ENCODE results near the gene GPATCH11. TPM values are rescaled to one million over a fixed set of nuclear protein-coding genes. Genes with fewer than 3 reads are reported as not detected.
A peak's percentile ranks its signal among the peaks of the same experiment; 100 is the strongest.

The GPATCH11 gene
- 10.0 TPM for polyA plus RNA-seq (2013, experiment 1 of 2)
- polyA plus RNA-seq (2013, experiment 2 of 2): 9.4 TPM

GRCh38 chr2:37083873-37084794 lies at the start of gene GPATCH11, which contains the start of gene HEATR5B:
TSS of gene GPATCH11 (plus strand) at chr2:37084518. CDS start at chr2:37088382, 3,864 bp downstream.
TSS of gene HEATR5B (minus strand) at chr2:37084372. CDS start at chr2:37083414, 958 bp downstream.
- H3K9me3 ChIP-seq (ENCODE audit: control insufficient read depth, low read length): no peaks in the 10 kb centered on the region

DNA sequence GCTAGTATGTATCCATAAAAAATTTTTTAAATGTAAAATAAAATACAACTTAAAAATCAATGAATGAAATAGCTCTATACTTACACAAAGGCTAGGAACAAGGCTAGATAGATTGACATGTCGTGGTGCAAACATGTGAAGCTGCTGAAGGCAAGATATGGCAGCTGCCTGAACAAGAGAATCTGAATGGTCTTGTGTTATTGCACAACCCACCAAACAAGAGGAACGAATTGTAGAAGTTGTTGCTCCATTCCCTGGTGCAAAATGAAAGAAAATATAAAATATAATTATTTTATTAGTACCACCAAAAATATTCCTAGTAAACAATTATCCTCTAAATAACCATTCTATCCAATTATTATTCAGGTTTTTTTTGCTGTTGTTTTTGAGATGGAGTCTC lies 46.5 kb upstream of the GPATCH11 start:
- no peak for DNase-seq
- Histone ChIP-seq H2BK15ac (ENCODE audit: low read depth, poor library complexity, severe bottlenecking) (no peak overlapping the region), H3K9ac (ENCODE audit: low read length) (no peak overlapping the region), H4K8ac (ENCODE audit: low read length) (no peak overlapping the region), H3K36me3 (ENCODE audit: control insufficient read depth in 1 of 2, insufficient read depth in 2 of 2, low read depth in 1 of 2, low read length in 2 of 2) (peaks cover 10 to 68% of the 10 kb centered on the region in 2 experiments), H3K79me1 (replicated peaks; ENCODE audit: low read length, poor library complexity, severe bottlenecking) (peaks cover 5% of the 10 kb centered on the region), H3K27ac (ENCODE audit: low read length, poor library complexity, severe bottlenecking) (no peak overlapping the region), H2BK5ac (ENCODE audit: low read depth, low read length, poor library complexity, severe bottlenecking) (no peak overlapping the region), H3K4me2 (ENCODE audit: low read length, poor library complexity, severe bottlenecking) (no peak overlapping the region), H2BK120ac (ENCODE audit: low read depth, low read length) (no peak overlapping the region), H2AK5ac (ENCODE audit: low read length, severe bottlenecking) (no peak overlapping the region), H2AFZ (ENCODE audit: low read depth, low read length) (no peak overlapping the region), H3K9me3 (ENCODE audit: control insufficient read depth, low read length) (no peaks in the 10 kb centered on the region), H3K4me3 (ENCODE audit: insufficient read depth in 1 of 2, low read depth in 1 of 2, low read length in 2 of 2) (no peak overlapping the region), H3K18ac (ENCODE audit: low read depth in 1 of 2, low read length in 2 of 2) (no peak overlapping the region), H3K4ac (ENCODE audit: low read depth in 1 of 2, low read length in 2 of 2) (no peak overlapping the region), H3K27me3 (ENCODE audit: control insufficient read depth in 1 of 2, insufficient read depth in 1 of 2, low read length in 2 of 2) (no peaks in the 10 kb centered on the region), H2BK12ac (ENCODE audit: low read length in 2 of 2) (no peak overlapping the region), H4K91ac (ENCODE audit: low read length) (no peak overlapping the region), H3K4me1 (ENCODE audit: control insufficient read depth, insufficient read depth, low read depth, low read length) (no peaks in the 10 kb centered on the region), H3K23ac (ENCODE audit: low read length in 2 of 2) (no peak overlapping the region), H3K14ac (ENCODE audit: low read length in 2 of 2) (no peak overlapping the region)
- 100% methylated on average over 1 of the region's 2 CpGs for WGBS

More at GRCh38 chr2:37083873-37084794, at the start of gene GPATCH11, which contains the start of gene HEATR5B:
- no peak within 1 kb of the TSS for H4K91ac ChIP-seq (ENCODE audit: low read length)
- no peak within 1 kb of the TSS for H2BK5ac ChIP-seq (ENCODE audit: low read depth, low read length, poor library complexity, severe bottlenecking)
- no peak within 1 kb of the TSS for H2BK12ac ChIP-seq (ENCODE audit: low read length in 2 of 2)
- peak within 1 kb of the TSS; percentile 89 to 92 for H3K4me3 ChIP-seq (ENCODE audit: insufficient read depth in 1 of 2, low read depth in 1 of 2, low read length in 2 of 2)
- H3K23ac ChIP-seq (ENCODE audit: low read length in 2 of 2): no peak within 1 kb of the TSS
- DNase-seq: peak; percentile 96
- H3K4ac ChIP-seq (ENCODE audit: low read depth in 1 of 2, low read length in 2 of 2): peak within 1 kb of the TSS in 1 of 2 experiments; percentile 19
- H4K8ac ChIP-seq (ENCODE audit: low read length): peak within 1 kb of the TSS; percentile 16
- H3K18ac ChIP-seq (ENCODE audit: low read depth in 1 of 2, low read length in 2 of 2): peak within 1 kb of the TSS; percentile 58 to 70
- peaks cover 27% of the 10 kb centered on the region for H3K79me1 ChIP-seq (replicated peaks; ENCODE audit: low read length, poor library complexity, severe bottlenecking)
- no peaks in the 10 kb centered on the region for H3K27me3 ChIP-seq (ENCODE audit: control insufficient read depth in 1 of 2, insufficient read depth in 1 of 2, low read length in 2 of 2)
- peak within 1 kb of the TSS; percentile 89 for H3K9ac ChIP-seq (ENCODE audit: low read length)
- H2BK120ac ChIP-seq (ENCODE audit: low read depth, low read length): no peak within 1 kb of the TSS
- no peaks in the 10 kb centered on the region for H3K4me1 ChIP-seq (ENCODE audit: control insufficient read depth, insufficient read depth, low read depth, low read length)
- H2AFZ ChIP-seq (ENCODE audit: low read depth, low read length): peak within 1 kb of the TSS; percentile 88
- under 1% methylated on average over 63 of the region's 74 CpGs for WGBS
- H2AK5ac ChIP-seq (ENCODE audit: low read length, severe bottlenecking): no peak within 1 kb of the TSS
- H3K14ac ChIP-seq (ENCODE audit: low read length in 2 of 2): peak within 1 kb of the TSS in 1 of 2 experiments; percentile 37
- peak within 1 kb of the TSS; percentile 22 for H3K27ac ChIP-seq (ENCODE audit: low read length, poor library complexity, severe bottlenecking)
- peak within 1 kb of the TSS; percentile 73 for H2BK15ac ChIP-seq (ENCODE audit: low read depth, poor library complexity, severe bottlenecking)
- peak within 1 kb of the TSS; percentile 88 for H3K4me2 ChIP-seq (ENCODE audit: low read length, poor library complexity, severe bottlenecking)
- peaks cover 0 to 42% of the 10 kb centered on the region in 2 experiments for H3K36me3 ChIP-seq (ENCODE audit: control insufficient read depth in 1 of 2, insufficient read depth in 2 of 2, low read depth in 1 of 2, low read length in 2 of 2)

DNA sequence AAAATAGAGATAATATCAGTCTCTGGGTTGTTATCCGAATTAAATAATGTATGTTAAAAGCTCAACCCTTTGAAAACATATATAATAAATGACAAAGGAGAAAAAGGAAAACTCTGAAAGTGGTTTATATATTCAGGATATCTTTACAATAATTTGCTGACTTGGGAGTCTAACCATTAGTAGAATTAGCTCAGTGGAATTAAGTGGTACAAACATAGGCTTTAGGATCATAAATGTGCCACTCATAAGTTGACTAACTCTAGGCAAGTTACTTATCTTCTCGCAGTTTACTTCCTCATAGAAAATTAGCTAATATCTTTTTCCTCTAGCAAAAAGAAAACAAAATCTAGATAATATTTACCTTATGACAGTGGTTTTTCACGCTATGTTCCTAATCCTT lies 44.7 kb upstream of the GPATCH11 start:
- H3K4me1 ChIP-seq (ENCODE audit: control insufficient read depth, insufficient read depth, low read depth, low read length): no peaks in the 10 kb centered on the region
- H2BK12ac ChIP-seq (ENCODE audit: low read length in 2 of 2): no peak overlapping the region
- H3K4me2 ChIP-seq (ENCODE audit: low read length, poor library complexity, severe bottlenecking): no peak overlapping the region
- no peak overlapping the region for H3K23ac ChIP-seq (ENCODE audit: low read length in 2 of 2)
- no peak overlapping the region for H3K4ac ChIP-seq (ENCODE audit: low read depth in 1 of 2, low read length in 2 of 2)
- H3K9ac ChIP-seq (ENCODE audit: low read length): no peak overlapping the region
- DNase-seq: no peak
- H4K8ac ChIP-seq (ENCODE audit: low read length): no peak overlapping the region
- no peak overlapping the region for H2BK15ac ChIP-seq (ENCODE audit: low read depth, poor library complexity, severe bottlenecking)
- no peak overlapping the region for H4K91ac ChIP-seq (ENCODE audit: low read length)
- no peak overlapping the region for H3K18ac ChIP-seq (ENCODE audit: low read depth in 1 of 2, low read length in 2 of 2)
- no peak overlapping the region for H2AFZ ChIP-seq (ENCODE audit: low read depth, low read length)
- no peak overlapping the region for H3K27ac ChIP-seq (ENCODE audit: low read length, poor library complexity, severe bottlenecking)
- H3K36me3 ChIP-seq (ENCODE audit: control insufficient read depth in 1 of 2, insufficient read depth in 2 of 2, low read depth in 1 of 2, low read length in 2 of 2): peaks cover 8 to 69% of the 10 kb centered on the region in 2 experiments
- 100% methylated on average over 1 of the region's 3 CpGs for WGBS
- peaks cover 5% of the 10 kb centered on the region for H3K79me1 ChIP-seq (replicated peaks; ENCODE audit: low read length, poor library complexity, severe bottlenecking)
- H3K14ac ChIP-seq (ENCODE audit: low read length in 2 of 2): no peak overlapping the region
- no peak overlapping the region for H2BK5ac ChIP-seq (ENCODE audit: low read depth, low read length, poor library complexity, severe bottlenecking)
- no peak overlapping the region for H2BK120ac ChIP-seq (ENCODE audit: low read depth, low read length)
- no peak overlapping the region for H2AK5ac ChIP-seq (ENCODE audit: low read length, severe bottlenecking)
- H3K9me3 ChIP-seq (ENCODE audit: control insufficient read depth, low read length): no peaks in the 10 kb centered on the region
- no peak overlapping the region for H3K4me3 ChIP-seq (ENCODE audit: insufficient read depth in 1 of 2, low read depth in 1 of 2, low read length in 2 of 2)
- no peaks in the 10 kb centered on the region for H3K27me3 ChIP-seq (ENCODE audit: control insufficient read depth in 1 of 2, insufficient read depth in 1 of 2, low read length in 2 of 2)

GRCh38 chr2:37052600-37053332 lies 31.6 kb upstream of the GPATCH11 start:
- no peak for DNase-seq
- H3K14ac ChIP-seq (ENCODE audit: low read length in 2 of 2): no peak overlapping the region
- no peak overlapping the region for H2BK5ac ChIP-seq (ENCODE audit: low read depth, low read length, poor library complexity, severe bottlenecking)
- H3K9ac ChIP-seq (ENCODE audit: low read length): no peak overlapping the region
- H3K9me3 ChIP-seq (ENCODE audit: control insufficient read depth, low read length): no peaks in the 10 kb centered on the region
- no peak overlapping the region for H3K23ac ChIP-seq (ENCODE audit: low read length in 2 of 2)
- WGBS: 100% methylated on average over 3 of the region's 5 CpGs
- no peak overlapping the region for H2BK15ac ChIP-seq (ENCODE audit: low read depth, poor library complexity, severe bottlenecking)
- H3K4ac ChIP-seq (ENCODE audit: low read depth in 1 of 2, low read length in 2 of 2): no peak overlapping the region
- H2AK5ac ChIP-seq (ENCODE audit: low read length, severe bottlenecking): no peak overlapping the region
- no peak overlapping the region for H2BK12ac ChIP-seq (ENCODE audit: low read length in 2 of 2)
- H3K27ac ChIP-seq (ENCODE audit: low read length, poor library complexity, severe bottlenecking): no peak overlapping the region
- H3K36me3 ChIP-seq (ENCODE audit: control insufficient read depth in 1 of 2, insufficient read depth in 2 of 2, low read depth in 1 of 2, low read length in 2 of 2): peaks cover 9 to 87% of the 10 kb centered on the region in 2 experiments
- H4K8ac ChIP-seq (ENCODE audit: low read length): no peak overlapping the region
- H3K18ac ChIP-seq (ENCODE audit: low read depth in 1 of 2, low read length in 2 of 2): no peak overlapping the region
- H3K27me3 ChIP-seq (ENCODE audit: control insufficient read depth in 1 of 2, insufficient read depth in 1 of 2, low read length in 2 of 2): no peaks in the 10 kb centered on the region
- no peak overlapping the region for H2AFZ ChIP-seq (ENCODE audit: low read depth, low read length)
- H3K4me2 ChIP-seq (ENCODE audit: low read length, poor library complexity, severe bottlenecking): no peak overlapping the region
- H3K4me3 ChIP-seq (ENCODE audit: insufficient read depth in 1 of 2, low read depth in 1 of 2, low read length in 2 of 2): no peak overlapping the region
- H3K4me1 ChIP-seq (ENCODE audit: control insufficient read depth, insufficient read depth, low read depth, low read length): no peaks in the 10 kb centered on the region
- H4K91ac ChIP-seq (ENCODE audit: low read length): no peak overlapping the region
- H2BK120ac ChIP-seq (ENCODE audit: low read depth, low read length): no peak overlapping the region
- H3K79me1 ChIP-seq (replicated peaks; ENCODE audit: low read length, poor library complexity, severe bottlenecking): peaks cover 3% of the 10 kb centered on the region

All from mesenchymal stem cell (in vitro differentiated cells and primary cell).